ENCODE data around the gene BHMT. TPM values are rescaled to one million over a fixed set of nuclear protein-coding genes. Genes with fewer than 3 reads are reported as not detected.

The BHMT gene
- total RNA-seq, 2 donors from 2014 or later: not detected

DNA sequence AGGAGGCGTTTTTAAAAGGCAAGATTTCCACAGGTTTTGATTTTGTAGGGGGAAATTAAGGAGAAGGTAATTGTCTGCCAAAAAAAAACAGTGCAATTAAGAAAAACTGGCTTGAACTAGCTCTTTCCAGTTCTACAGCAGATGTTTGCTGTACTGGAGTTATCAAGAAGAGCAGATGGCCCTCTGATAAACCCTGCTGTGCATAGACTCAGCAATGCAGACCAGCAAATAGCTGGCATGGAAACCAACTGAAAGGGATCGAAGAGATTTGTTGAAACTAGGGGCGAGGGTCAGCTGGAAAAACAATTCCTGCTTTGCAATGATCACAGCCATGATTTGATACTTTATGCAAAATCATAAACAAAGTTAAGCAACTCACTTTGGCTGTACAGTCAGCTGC is 17.8 kb upstream of the BHMT start:
- Histone ChIP-seq H3K4me1 (peaks cover 8% of the 10 kb centered on the region), H3K27ac (no peak overlapping the region), H3K27me3 (no peaks in the 10 kb centered on the region), H3K4me3 (no peak overlapping the region), H3K9me3 (no peaks in the 10 kb centered on the region), H3K36me3 (replicated peaks in 1 of 2; ENCODE audit: insufficient read depth in 1 of 2, low read depth in 2 of 2) (no peaks in the 10 kb centered on the region)
- DNase-seq: no peak
- intact Hi-C loops (cut with DNase I): no loop called here
- no peak for ATAC-seq
- TF ChIP-seq POLR2A (IDR thresholded peaks at IDR 0.05): no peak
- TF ChIP-seq, protein P1, sequence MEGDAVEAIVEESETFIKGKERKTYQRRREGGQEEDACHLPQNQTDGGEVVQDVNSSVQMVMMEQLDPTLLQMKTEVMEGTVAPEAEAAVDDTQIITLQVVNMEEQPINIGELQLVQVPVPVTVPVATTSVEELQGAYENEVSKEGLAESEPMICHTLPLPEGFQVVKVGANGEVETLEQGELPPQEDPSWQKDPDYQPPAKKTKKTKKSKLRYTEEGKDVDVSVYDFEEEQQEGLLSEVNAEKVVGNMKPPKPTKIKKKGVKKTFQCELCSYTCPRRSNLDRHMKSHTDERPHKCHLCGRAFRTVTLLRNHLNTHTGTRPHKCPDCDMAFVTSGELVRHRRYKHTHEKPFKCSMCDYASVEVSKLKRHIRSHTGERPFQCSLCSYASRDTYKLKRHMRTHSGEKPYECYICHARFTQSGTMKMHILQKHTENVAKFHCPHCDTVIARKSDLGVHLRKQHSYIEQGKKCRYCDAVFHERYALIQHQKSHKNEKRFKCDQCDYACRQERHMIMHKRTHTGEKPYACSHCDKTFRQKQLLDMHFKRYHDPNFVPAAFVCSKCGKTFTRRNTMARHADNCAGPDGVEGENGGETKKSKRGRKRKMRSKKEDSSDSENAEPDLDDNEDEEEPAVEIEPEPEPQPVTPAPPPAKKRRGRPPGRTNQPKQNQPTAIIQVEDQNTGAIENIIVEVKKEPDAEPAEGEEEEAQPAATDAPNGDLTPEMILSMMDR (IDR thresholded peaks at IDR 0.05): no peak
- 36 to 42% methylated on average over 3 of the region's 3 CpGs for WGBS, 2 donors

DNA sequence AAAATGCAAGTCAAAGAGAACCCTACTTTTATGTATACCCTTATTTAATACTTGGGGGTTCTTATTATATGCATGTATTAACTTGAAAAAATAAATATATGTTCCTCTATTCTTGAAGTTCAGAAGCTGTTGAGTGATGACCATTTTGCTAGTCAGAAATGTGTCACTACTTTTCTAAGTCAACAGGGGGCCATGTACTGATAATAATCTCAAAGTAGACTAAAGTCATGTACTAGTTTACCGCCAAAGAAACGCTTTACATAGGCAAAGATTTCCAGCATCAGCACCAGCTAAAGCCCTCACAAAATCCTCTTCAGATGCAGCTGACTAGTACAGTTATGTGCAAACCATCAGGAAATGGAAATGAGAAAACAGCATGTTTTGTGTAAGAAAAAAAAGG is 5.7 kb upstream of the BHMT start:
- H3K4me3 ChIP-seq: no peak overlapping the region
- DNase-seq (no peak), ATAC-seq (no peak)
- no peak overlapping the region for H3K27ac ChIP-seq
- no peaks in the 10 kb centered on the region for H3K27me3 ChIP-seq
- intact Hi-C loops (cut with DNase I): no loop called here
- no peak for TF ChIP-seq POLR2A (IDR thresholded peaks at IDR 0.05)
- TF ChIP-seq, protein P1 (IDR thresholded peaks at IDR 0.05): no peak
- no peaks in the 10 kb centered on the region for H3K9me3 ChIP-seq
- WGBS, 2 donors: 91 to 94% methylated on average over 2 of the region's 2 CpGs
- H3K36me3 ChIP-seq (replicated peaks in 1 of 2; ENCODE audit: insufficient read depth in 1 of 2, low read depth in 2 of 2): no peaks in the 10 kb centered on the region
- peaks cover 3% of the 10 kb centered on the region for H3K4me1 ChIP-seq

DNA sequence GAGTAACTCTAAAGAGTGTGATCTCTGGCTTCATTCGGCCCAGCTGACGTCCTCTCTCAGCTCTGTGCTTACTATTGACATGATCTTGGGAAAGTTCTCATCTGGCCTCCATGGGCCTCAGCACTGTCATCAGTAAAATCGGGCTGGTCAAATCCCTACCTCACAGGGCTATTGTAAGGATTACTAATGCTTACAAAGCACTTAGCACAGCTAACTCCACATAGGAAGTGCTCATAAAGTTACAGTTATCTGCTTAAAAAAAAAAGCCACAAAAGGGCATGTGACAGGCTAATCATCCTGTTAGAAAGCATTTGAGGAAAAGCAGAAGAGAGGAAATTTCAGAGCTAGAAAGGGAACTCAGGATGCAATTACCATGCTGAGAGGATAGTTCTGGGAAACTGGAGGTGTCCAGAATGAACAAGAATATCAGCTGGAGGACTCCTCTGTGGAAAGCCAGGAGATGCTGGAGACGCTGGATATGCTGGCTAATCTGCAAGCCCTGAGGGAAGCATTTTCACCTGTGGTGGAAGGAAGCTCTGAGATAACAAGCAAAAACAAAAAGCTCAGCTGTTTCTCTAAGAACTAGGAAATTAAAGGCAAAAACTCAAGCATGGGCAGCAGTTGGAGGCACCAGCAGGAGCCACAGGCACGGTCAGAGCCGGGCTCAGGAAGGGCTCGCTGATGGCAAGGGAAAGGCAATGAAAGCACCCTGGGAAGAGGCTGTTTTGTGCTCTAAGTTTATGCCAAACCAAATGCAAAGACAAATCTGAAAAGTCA is 4.4 kb upstream of the BHMT start:
- no peaks in the 10 kb centered on the region for H3K36me3 ChIP-seq (replicated peaks in 1 of 2; ENCODE audit: insufficient read depth in 1 of 2, low read depth in 2 of 2)
- H3K4me3 ChIP-seq: no peak overlapping the region
- WGBS, 2 donors: 49 to 53% methylated on average over 7 of the region's 7 CpGs
- no peaks in the 10 kb centered on the region for H3K27me3 ChIP-seq
- H3K9me3 ChIP-seq: no peaks in the 10 kb centered on the region
- TF ChIP-seq, protein P1 (IDR thresholded peaks at IDR 0.05): no peak
- TF ChIP-seq POLR2A (IDR thresholded peaks at IDR 0.05): no peak
- peak; percentile 54 to 79 (median 69) for DNase-seq
- peak overlapping the region in 3 of 4 donors; percentile 6 to 57 (median 51) for H3K27ac ChIP-seq
- intact Hi-C loops (cut with DNase I): no loop called here
- ATAC-seq: peak; percentile 95
- H3K4me1 ChIP-seq: peaks cover 3% of the 10 kb centered on the region

DNA sequence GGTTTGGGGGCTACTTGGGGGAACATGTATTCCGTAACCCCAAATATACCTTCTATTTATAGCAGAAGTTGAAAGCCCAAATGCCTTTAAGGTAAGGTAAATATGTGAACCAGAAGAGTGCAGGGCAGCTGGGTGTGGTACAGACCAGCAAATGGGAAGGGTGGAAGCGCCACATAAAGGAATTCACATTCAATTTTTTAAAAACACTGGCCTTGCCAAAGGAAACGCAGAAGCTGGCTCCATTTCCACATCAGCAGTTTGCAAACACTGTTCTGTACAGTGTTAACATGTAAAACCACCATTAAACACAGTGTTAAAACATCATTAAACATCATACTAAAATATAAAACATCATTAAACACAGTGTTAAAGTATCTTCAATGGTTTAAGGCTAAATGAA is 3.5 kb upstream of the BHMT start:
- Histone ChIP-seq H3K9me3 (no peaks in the 10 kb centered on the region), H3K4me3 (no peak overlapping the region), H3K27me3 (no peaks in the 10 kb centered on the region), H3K4me1 (peaks cover 3% of the 10 kb centered on the region), H3K27ac (no peak overlapping the region), H3K36me3 (replicated peaks in 1 of 2; ENCODE audit: insufficient read depth in 1 of 2, low read depth in 2 of 2) (no peaks in the 10 kb centered on the region)
- 71 to 73% methylated on average over 3 of the region's 3 CpGs for WGBS, 2 donors
- no peak for ATAC-seq
- TF ChIP-seq POLR2A (IDR thresholded peaks at IDR 0.05): no peak
- DNase-seq: no peak
- intact Hi-C loops (cut with DNase I): no loop called here

DNA sequence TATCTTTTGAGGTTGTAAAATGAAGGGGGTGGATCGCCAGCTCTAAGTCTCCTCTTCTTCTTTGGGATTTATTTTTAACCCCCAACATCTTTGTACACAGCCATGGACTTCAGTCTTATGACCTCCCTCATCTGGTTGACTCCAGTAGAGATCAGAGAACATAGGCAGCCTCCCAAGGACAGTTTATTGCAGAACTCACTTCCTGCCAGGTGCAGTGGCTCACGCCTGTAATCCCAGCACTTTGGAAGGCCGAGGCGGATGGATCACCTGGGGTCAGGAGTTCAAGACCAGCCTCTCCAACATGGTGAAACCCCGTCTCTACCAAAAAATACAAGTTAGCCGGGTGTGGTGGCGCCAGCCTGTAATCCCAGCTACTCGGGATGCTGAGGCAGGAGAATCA is 2.8 kb upstream of the BHMT start:
- ATAC-seq: no peak
- 70 to 82% methylated on average over 7 to 8 of the region's 8 CpGs for WGBS, 2 donors
- no peak for DNase-seq
- Histone ChIP-seq H3K4me3 (no peak overlapping the region), H3K36me3 (replicated peaks in 1 of 2; ENCODE audit: insufficient read depth in 1 of 2, low read depth in 2 of 2) (no peaks in the 10 kb centered on the region), H3K4me1 (peaks cover 3% of the 10 kb centered on the region), H3K27ac (no peak overlapping the region), H3K27me3 (no peaks in the 10 kb centered on the region), H3K9me3 (no peaks in the 10 kb centered on the region)
- intact Hi-C loops (cut with DNase I): no loop called here
- TF ChIP-seq POLR2A (IDR thresholded peaks at IDR 0.05): no peak
- TF ChIP-seq, protein P1 (IDR thresholded peaks at IDR 0.05): no peak
